Stimulated activated CD4-positive, alpha-beta T cell treated with anti-CD3 and anti-CD28 coated beads, Interleukin-1b, Interleukin-23, amount 100 ng/mL, for 1 hour (primary cell): ENCODE results near the gene SLC38A9.

ENCODE experiments used
- DNase-seq, 2 donors: peaks; one replicate each; pipeline ENCODE4 v3.0.0-alpha.2; 2020; ENCODE audit warnings: low read depth in 2 of 2

SLC38A9 gene

DNA sequence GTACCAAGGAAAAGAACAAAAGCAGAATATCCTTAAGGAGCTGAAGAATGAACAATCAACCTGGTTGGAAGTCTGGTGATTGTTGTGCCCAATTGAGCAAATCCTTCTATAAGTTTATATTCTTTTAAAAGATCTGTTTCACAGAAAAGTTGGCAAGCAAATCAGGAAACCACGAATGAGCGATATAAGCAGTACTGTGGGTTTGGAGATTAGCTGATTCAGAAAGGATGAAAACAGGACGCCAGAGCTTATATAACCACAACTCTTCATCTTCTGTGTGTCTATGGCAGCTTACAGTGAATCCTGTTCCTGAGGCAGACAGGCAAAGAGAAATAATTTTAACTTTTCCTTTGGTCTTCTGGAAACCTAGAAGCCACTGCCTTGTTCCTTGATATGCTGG lies 61.7 kb downstream of the SLC38A9 start:
- DNase-seq, result no peak

DNA sequence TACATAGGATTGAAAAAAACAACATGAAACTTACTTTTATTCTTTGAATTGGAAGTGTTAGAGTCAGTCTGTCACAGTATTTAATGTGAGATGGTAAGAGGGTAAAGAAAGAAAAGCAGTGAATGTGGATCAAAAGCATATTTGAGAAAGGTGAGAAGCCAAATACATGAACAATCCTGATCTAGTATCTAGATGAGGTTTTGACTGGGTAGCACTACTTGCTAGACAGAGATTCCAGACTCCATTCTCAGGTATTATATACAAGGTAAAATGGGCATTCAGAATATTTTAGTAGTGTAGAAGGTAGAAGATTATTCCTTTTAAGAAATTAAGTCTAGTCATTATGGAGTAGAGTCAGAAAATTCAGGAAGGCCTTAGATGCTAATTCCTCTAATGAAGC lies 62.2 kb downstream of the SLC38A9 start:
- no peak for DNase-seq

- no peak for DNase-seq
Measured at GRCh38 chr5:55645304-55645703, 66.8 kb downstream of the SLC38A9 start.

- no peak for DNase-seq
Measured at GRCh38 chr5:55638455-55638854, 73.7 kb downstream of the SLC38A9 start.

- DNase-seq, result no peak
Measured at GRCh38 chr5:55638051-55638450, 74.1 kb downstream of the SLC38A9 start.

DNA sequence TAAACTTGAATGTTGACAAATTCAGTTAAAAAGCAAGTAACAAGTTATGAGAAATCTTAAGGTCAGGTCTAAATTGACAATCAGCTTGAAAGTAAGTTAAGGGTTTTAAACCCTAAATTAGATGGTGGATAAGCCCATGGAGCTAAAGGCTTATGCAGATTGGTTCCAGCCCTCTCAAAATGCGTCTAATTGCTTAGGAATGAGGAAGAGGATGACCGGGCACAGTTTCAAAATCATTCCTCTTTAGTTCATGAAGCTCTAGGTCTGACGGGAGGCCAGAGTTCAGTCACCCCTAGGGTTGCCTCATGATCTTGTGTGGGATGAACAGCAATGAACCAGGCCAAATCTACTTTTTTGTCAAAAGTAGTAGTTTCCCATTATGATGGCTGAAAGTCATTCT lies 75.4 kb downstream of the SLC38A9 start:
- no peak for DNase-seq

DNA sequence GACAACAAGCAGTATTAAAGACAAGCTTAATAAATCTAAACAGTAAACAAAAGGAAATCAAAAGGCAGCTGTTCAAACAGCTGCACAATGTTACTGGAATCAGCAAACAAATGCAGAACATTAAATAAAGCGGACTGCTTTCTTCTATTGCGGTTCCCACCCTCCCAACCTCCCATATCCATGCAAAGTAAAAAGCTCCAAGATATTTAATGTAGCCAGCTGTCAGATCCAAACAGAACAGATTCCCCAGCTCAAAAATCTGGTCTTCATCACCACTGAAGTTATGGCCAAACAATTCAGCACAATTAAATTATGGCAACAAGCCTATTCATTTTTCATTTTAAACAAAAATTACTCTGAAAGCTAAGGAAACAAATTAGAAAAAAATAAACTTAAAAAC lies 75.9 kb downstream of the SLC38A9 start:
- no peak for DNase-seq

DNA sequence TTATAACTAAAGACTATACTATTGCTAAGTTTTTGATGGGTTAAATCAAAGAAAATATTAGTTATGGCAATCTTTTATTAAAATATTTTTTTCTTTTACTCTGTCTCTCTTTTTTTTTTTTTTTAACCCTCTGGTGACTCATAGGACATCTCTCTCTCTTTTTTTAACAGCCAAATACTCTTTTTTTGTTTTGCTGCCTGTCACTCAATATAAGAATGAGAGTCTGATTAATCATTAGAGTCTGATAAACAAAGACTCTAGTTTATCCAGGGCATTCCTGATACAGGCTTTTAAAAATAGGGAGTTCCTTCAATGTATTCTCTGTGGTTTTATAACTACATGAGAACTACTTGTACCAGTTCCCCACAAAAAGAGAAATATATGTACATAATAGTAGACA lies 77.3 kb downstream of the SLC38A9 start:
- no peak for DNase-seq

- no peak for DNase-seq
Measured at GRCh38 chr5:55634209-55634805, 77.8 kb downstream of the SLC38A9 start.

DNA sequence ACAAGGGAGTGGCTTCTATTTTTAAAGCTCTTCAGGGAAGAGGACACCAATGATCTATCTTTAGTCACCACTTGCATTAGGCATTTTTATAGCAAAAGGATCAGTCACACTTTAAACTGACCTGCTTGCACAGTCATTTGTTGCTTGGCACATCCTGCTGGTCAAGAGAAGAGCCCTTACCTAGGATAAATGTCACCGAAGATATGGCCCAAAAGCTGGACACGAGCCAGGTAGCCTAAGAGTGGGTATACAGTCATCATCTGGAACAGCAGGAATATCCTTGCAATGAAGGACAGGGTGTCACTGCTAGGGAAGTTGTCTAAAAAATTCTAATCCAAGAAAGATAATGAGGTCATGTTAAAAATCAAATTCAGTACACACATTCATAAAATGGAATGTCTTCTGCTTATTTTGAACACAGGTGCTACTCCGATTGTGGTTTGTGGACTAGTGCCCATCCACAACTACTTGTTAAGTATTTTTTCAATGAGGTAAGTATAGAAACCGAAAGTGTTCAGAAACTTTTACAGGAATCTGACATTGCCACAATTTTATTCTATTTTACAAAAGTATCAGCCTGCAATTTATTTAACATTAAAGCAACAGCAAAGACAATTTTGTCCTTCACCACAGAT lies 78.4 kb downstream of the SLC38A9 start:
- DNase-seq, result no peak

DNA sequence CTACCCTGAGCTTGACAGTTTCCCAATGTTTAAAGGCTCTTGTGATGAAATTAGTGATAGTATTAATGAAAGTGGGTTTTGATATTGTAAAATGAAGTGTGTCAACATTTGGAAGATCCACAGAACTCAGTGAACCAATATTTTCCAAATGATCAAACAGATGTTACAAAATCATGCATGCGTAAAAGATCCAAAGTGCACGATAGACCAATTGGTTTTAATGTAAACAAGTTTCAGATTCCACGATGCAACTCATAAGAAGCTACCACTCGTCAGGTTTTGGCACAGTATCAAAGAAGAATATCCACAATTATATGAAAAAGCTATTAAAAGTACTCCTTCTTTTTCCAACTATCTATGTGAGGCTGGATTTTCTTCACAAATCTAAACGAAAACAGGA lies 82.3 kb downstream of the SLC38A9 start:
- DNase-seq, result no peak

GRCh38 chr5:55626790-55627189 lies 85.3 kb downstream of the SLC38A9 start:
- DNase-seq, result no peak

DNA sequence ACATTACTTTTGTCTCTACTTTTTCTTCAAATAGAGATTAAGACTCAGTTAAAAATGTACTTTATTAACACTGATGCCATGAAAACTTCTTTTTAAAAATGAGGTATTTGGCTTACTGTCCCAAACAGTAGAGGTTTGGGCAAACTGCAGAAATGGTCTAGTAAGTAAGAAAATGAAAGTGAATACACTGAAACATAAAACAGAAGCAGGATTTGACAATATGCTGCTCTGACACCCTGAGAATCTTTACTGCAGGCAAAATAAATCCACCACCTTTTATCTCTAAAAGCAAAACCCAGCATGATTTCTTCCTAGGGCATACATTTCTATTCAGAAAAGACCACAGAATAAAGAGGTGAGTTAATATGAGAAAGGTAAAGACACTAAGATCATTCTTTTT lies 86.2 kb downstream of the SLC38A9 start:
- no peak for DNase-seq

DNA sequence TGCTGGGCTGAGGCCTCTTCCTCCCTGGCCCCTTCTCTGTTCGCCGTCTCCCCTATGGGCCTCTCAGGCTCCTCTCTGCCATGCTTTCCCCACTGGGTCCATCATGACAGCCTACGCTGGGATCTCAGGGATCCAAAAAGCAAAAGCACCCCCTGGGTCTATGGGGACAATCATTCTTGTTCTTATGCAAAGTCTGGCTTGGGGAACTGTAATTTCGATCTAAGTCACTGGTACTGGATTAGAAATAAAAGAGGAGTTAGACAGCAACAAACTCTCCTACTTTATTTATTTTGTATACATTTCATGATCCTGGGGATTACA lies 86.6 kb downstream of the SLC38A9 start:
- DNase-seq, result no peak

DNA sequence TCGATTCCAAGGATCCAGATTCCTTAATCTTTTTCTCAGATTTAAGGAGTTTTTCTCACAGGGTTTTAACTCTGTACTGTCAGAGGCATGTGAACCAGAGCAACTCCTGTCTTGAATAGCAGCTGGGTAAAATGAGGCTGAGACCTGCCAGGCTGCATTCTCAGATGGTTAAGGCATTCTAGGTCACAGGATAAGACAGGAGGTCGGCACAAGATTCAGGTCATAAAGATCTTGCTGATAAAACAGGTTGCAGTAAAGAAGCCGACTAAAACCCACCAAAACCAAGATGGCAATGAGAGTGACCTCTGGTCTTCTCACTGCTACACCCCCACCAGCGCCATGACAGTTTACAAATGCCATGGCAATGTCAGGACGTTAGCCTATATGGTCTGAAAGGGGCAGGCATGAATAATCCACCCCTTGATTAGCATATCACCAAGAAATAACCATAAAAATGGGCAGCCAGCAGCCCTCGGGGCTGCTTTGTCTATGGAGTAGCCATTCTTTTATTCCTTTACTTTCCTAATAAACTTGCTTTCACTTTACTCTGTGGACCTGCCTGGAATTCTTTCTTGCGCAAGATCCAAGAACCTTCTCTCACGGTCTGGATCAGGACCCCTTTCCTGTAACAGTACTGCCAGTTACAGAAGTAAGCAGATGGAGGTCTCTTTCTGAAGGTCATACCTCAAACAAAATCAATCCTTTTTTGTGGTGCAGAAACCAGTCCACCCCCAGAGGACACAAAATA lies 87.1 kb downstream of the SLC38A9 start:
- DNase-seq, result no peak

- no peak for DNase-seq
Measured at GRCh38 chr5:55623789-55624188, 88.3 kb downstream of the SLC38A9 start.

DNA sequence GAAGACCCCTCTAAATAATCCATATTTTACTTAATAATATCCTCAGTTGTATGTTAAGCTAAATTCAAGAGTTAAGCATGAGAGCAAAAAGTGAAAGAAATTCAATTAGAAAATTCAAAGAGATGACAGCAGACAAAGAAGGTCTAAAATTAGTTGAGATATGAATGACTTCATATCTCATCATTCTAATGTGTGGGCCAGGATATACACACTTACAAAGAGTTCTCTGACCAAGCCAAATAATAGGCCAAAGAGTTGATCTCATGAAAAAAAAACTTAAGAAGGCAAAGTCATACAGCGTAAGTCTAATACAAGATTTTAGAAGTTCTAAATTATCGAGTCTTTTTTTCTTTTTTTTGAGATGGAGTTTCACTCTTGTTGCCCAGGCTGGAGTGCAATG lies 89.7 kb downstream of the SLC38A9 start:
- DNase-seq, result no peak

GRCh38 chr5:55621229-55621628 lies 90.9 kb downstream of the SLC38A9 start:
- DNase-seq, result no peak

- no peak for DNase-seq
Measured at GRCh38 chr5:55620766-55621160, 91.4 kb downstream of the SLC38A9 start.

GRCh38 chr5:55620009-55620765 lies 91.9 kb downstream of the SLC38A9 start:
- no peak for DNase-seq

DNA sequence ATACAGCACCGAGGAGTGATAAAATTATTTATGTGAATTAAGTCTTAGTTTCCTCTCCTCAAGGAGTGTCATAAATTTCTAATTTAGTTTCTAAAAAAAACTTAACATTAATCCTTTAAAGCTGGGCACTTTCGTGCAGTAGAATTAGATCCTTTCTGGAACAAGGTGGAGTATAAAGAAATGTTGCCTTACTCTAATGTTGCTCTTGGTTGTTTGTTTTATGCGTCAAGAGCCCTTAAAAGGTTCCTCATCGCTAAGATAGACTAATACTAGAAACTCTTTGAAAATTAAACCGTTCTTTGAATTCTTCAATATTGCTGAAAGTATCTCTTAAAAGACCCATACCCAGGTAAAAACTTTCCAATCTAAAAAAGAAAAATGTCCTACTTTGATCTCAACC lies 93.8 kb downstream of the SLC38A9 start:
- DNase-seq, result no peak

GRCh38 chr5:55613112-55613868 lies 98.8 kb downstream of the SLC38A9 start:
- no peak for DNase-seq
